ENCODE measurements around the gene LRRC3.

- TF ChIP-seq POLR2A (IDR thresholded peaks at IDR 0.05; ENCODE audit: low read depth, low read length) = no peak
- no peak for TF ChIP-seq POLR2AphosphoS5 (IDR thresholded peaks at IDR 0.05; ENCODE audit: low read depth, low read length)
- TF ChIP-seq TAF1 (IDR thresholded peaks at IDR 0.05; ENCODE audit: low read depth, low read length) = no peak
- no peak for TF ChIP-seq SPI1 (IDR thresholded peaks at IDR 0.05; ENCODE audit: low read depth, low read length)
Measured at GRCh38 chr21:44431300-44431699, 24.0 kb upstream of the LRRC3 start.

All from GM12891 (cell line).